Motor neuron (in vitro differentiated cells): Measurements from ENCODE around the gene PHF2. TPM values are rescaled to one million over a fixed set of nuclear protein-coding genes. Genes with fewer than 3 reads are reported as not detected.

Source experiments
- ATAC-seq, 8 experiments: fragments of 200-7000 bp; cut with Tn5 transposase; replicated peaks in 6 of 8; 2 replicates each; pipeline ENCODE4 v1.8.0; 2021; ENCODE audit warnings: mild to moderate bottlenecking in 8 of 8, moderate library complexity in 8 of 8
- H3K27ac ChIP-seq, 2 donors: fragments of 250-450 bp; sonication (Bioruptor Pico); 2 replicates each; pipeline ENCODE4 v1.9.0; 2021; ENCODE audit warnings: antibody characterized with exemption in 2 of 2, mild to moderate bottlenecking in 2 of 2, moderate library complexity in 1 of 2
- H3K4me1 ChIP-seq, 2 donors: fragments of 250-450 bp; sonication (Bioruptor Pico); replicated peaks in 1 of 2; 2 replicates each; pipeline ENCODE4 v1.6.1; 2021; ENCODE audit warnings: antibody characterized with exemption in 2 of 2, mild to moderate bottlenecking in 2 of 2, moderate library complexity in 1 of 2
- H3K4me3 ChIP-seq, 5 donors: fragments of 250-450 bp; sonication (Bioruptor Pico); 2 replicates each; pipeline ENCODE4 v1.9.0; 2021; ENCODE audit warnings: antibody characterized with exemption in 5 of 5, mild to moderate bottlenecking in 5 of 5, moderate library complexity in 4 of 5
- WGBS, 10 experiments: fragments of 450-650 bp; shearing (Covaris generic); methylation state at CpG; one replicate each; pipeline ENCODE4 v1.0.0; 2022; 5-methylcytosine and 5-hydroxymethylcytosine counted together
- in situ Hi-C, 9 experiments: fragments of 400-800 bp; cut with MboI; loops; one replicate each; pipeline ENCODE4 v1.15.0; 2021; ENCODE audit warnings: low sequenced_read_pairs in 9 of 9, low pct_unique_long_range_greater_than_20kb in 2 of 9; ENCODE audit not compliant: unreplicated experiment in 9 of 9
- total RNA-seq, 8 experiments: library from RNA; unstranded; fragments of 300-600 nt; gene quantifications; 2 replicates each; pipeline versions ENCODE4 v1.2.3 to v1.2.4, GENCODE V29; 2022

PHF2 gene
- total RNA-seq = 10 to 100 TPM; 11.5 to 29.9 (median 26.6) TPM

GRCh38 chr9:93576258-93577077 is at the start of gene PHF2:
PHF2 (plus strand) TSS chr9:93576584; CDS start chr9:93576774, 190 bp downstream.
- H3K4me3 ChIP-seq = peak within 1 kb of the TSS; percentile 62 to 98 (median 86)
- in situ Hi-C loops = no loop called here
- peak within 1 kb of the TSS; percentile 56 to 61 for H3K27ac ChIP-seq
- peak; percentile 21 to 78 (median 58) for ATAC-seq
- WGBS, 10 experiments = no CpG with 5 or more reads among the region's 140 CpGs
- H3K4me1 ChIP-seq = peaks cover 16 to 29% of the 10 kb centered on the region in 2 donors

GRCh38 chr9:93531374-93531773 is 45.0 kb upstream of the PHF2 start:
- in situ Hi-C loops = no loop called here
- no peaks in the 10 kb centered on the region for H3K4me1 ChIP-seq
- H3K4me3 ChIP-seq = no peak overlapping the region
- ATAC-seq = peak in 3 of 8 experiments; percentile 31 to 82 (median 76)
- WGBS, 10 experiments = 33 to 100% (median 94%) methylated on average over 1 to 3 of the region's 3 CpGs; no CpG with 5 or more reads in 3 of the 10 experiments
- H3K27ac ChIP-seq = no peak overlapping the region

- 90 to 100% (median 98%) methylated on average over 1 to 8 of the region's 8 CpGs; no CpG with 5 or more reads in 1 of the 10 experiments for WGBS, 10 experiments
- H3K4me3 ChIP-seq = no peak overlapping the region
- no peaks in the 10 kb centered on the region for H3K4me1 ChIP-seq
- peak in 2 of 8 experiments; percentile 49 to 94 for ATAC-seq
- in situ Hi-C loops = no loop called here
- no peak overlapping the region for H3K27ac ChIP-seq
These were observed 44.2 kb upstream of the PHF2 start for GRCh38 chr9:93532141-93532540.

- H3K4me1 ChIP-seq = no peaks in the 10 kb centered on the region
- no peak overlapping the region for H3K27ac ChIP-seq
- 78 to 100% (median 90%) methylated on average over 1 to 4 of the region's 8 CpGs; no CpG with 5 or more reads in 4 of the 10 experiments for WGBS, 10 experiments
- in situ Hi-C loops = no loop called here
- no peak for ATAC-seq
- no peak overlapping the region for H3K4me3 ChIP-seq
These were observed 42.5 kb upstream of the PHF2 start for GRCh38 chr9:93533863-93534262.

- in situ Hi-C loops = no loop called here
- H3K4me1 ChIP-seq = no peaks in the 10 kb centered on the region
- H3K4me3 ChIP-seq = no peak overlapping the region
- no peak for ATAC-seq
- H3K27ac ChIP-seq = no peak overlapping the region
- 90 to 100% (median 96%) methylated on average over 1 to 4 of the region's 4 CpGs; no CpG with 5 or more reads in 2 of the 10 experiments for WGBS, 10 experiments
These were observed 40.2 kb upstream of the PHF2 start for GRCh38 chr9:93536167-93536566.

GRCh38 chr9:93536874-93537273 is 39.5 kb upstream of the PHF2 start:
- Histone ChIP-seq H3K4me3 (no peak overlapping the region), H3K4me1 (no peaks in the 10 kb centered on the region), H3K27ac (no peak overlapping the region)
- 81 to 100% (median 97%) methylated on average over 1 to 6 of the region's 9 CpGs; no CpG with 5 or more reads in 2 of the 10 experiments for WGBS, 10 experiments
- ATAC-seq = no peak
- in situ Hi-C loops = no loop called here

- in situ Hi-C loops = no loop called here
- no peak for ATAC-seq
- WGBS, 10 experiments = 82 to 100% (median 99%) methylated on average over 1 to 6 of the region's 8 CpGs; no CpG with 5 or more reads in 2 of the 10 experiments
- H3K4me3 ChIP-seq = no peak overlapping the region
- no peaks in the 10 kb centered on the region for H3K4me1 ChIP-seq
- H3K27ac ChIP-seq = no peak overlapping the region
These were observed 36.1 kb upstream of the PHF2 start for GRCh38 chr9:93540305-93540704.

GRCh38 chr9:93541005-93541404 is 35.4 kb upstream of the PHF2 start:
- Histone ChIP-seq H3K4me3 (no peak overlapping the region), H3K4me1 (no peaks in the 10 kb centered on the region), H3K27ac (no peak overlapping the region)
- ATAC-seq = no peak
- 97 to 100% (median 100%) methylated on average over 1 to 3 of the region's 4 CpGs; no CpG with 5 or more reads in 7 of the 10 experiments for WGBS, 10 experiments
- in situ Hi-C loops = no loop called here

- in situ Hi-C loops = no loop called here
- ATAC-seq = no peak
- H3K4me3 ChIP-seq = no peak overlapping the region
- no peaks in the 10 kb centered on the region for H3K4me1 ChIP-seq
- H3K27ac ChIP-seq = no peak overlapping the region
- 83 to 100% (median 95%) methylated on average over 1 to 8 of the region's 8 CpGs for WGBS, 10 experiments
These were observed 34.6 kb upstream of the PHF2 start for GRCh38 chr9:93541581-93542349.

GRCh38 chr9:93543117-93543516 is 33.3 kb upstream of the PHF2 start:
- 88 to 100% (median 100%) methylated on average over 1 to 8 of the region's 9 CpGs; no CpG with 5 or more reads in 2 of the 10 experiments for WGBS, 10 experiments
- H3K27ac ChIP-seq = no peak overlapping the region
- no peak overlapping the region for H3K4me3 ChIP-seq
- no peak for ATAC-seq
- in situ Hi-C loops = no loop called here
- H3K4me1 ChIP-seq = no peaks in the 10 kb centered on the region

- in situ Hi-C loops = no loop called here
These were observed 30.0 kb upstream of the PHF2 start for GRCh38 chr9:93546356-93546755.

GRCh38 chr9:93549611-93550010 is 26.8 kb upstream of the PHF2 start:
- no peak overlapping the region for H3K27ac ChIP-seq
- WGBS, 10 experiments = 42 to 100% (median 77%) methylated on average over 1 to 5 of the region's 5 CpGs
- peak in 2 of 8 experiments; percentile 59 to 60 for ATAC-seq
- H3K4me1 ChIP-seq = no peaks in the 10 kb centered on the region
- in situ Hi-C loops = loop anchor here in 1 of 9 experiments (25.0 kb wide), 1 partner anchor 387 kb away; no protein-coding TSS in a partner anchor
- no peak overlapping the region for H3K4me3 ChIP-seq

More at GRCh38 chr9:93546356-93546755, 30.0 kb upstream of the PHF2 start:
- Histone ChIP-seq H3K4me1 (no peaks in the 10 kb centered on the region), H3K27ac (no peak overlapping the region), H3K4me3 (no peak overlapping the region)
- peak in 1 of 8 experiments; percentile 69 for ATAC-seq
- 77 to 100% (median 92%) methylated on average over 2 to 9 of the region's 11 CpGs; no CpG with 5 or more reads in 2 of the 10 experiments for WGBS, 10 experiments

- WGBS, 10 experiments = 67 to 100% (median 77%) methylated on average over 1 of the region's 1 CpG; no CpG with 5 or more reads in 5 of the 10 experiments
- in situ Hi-C loops = loop anchor here in 1 of 9 experiments (25.0 kb wide), 1 partner anchor 391 kb away; no protein-coding TSS in a partner anchor
- H3K4me1 ChIP-seq = no peaks in the 10 kb centered on the region
- ATAC-seq = no peak
- H3K4me3 ChIP-seq = no peak overlapping the region
- H3K27ac ChIP-seq = no peak overlapping the region
These were observed 23.5 kb upstream of the PHF2 start for GRCh38 chr9:93552923-93553322.
